Colonic mucosa (tissue), 4 donors: ENCODE results near the gene SH3BP2. TPM values are rescaled to one million over a fixed set of nuclear protein-coding genes. Genes with fewer than 3 reads are reported as not detected.

Experiments used
- DNase-seq: peaks from one replicate; pipeline ENCODE4 v3.0.0-alpha.2; 2020
- H3K27ac ChIP-seq: fragments of 200-600 bp; one replicate; pipeline ENCODE4 v1.8.0; 2021
- H3K27me3 ChIP-seq: fragments of 200-600 bp; one replicate; pipeline ENCODE4 v1.8.0; 2021
- H3K36me3 ChIP-seq: fragments of 200-600 bp; one replicate; pipeline ENCODE4 v1.8.0; 2021
- H3K4me1 ChIP-seq: fragments of 200-600 bp; one replicate; pipeline ENCODE4 v1.8.0; 2021; ENCODE audit warnings: mild to moderate bottlenecking
- H3K4me3 ChIP-seq: fragments of 200-600 bp; one replicate; pipeline ENCODE4 v1.8.0; 2021
- H3K9ac ChIP-seq, 2 donors: one replicate each; pipeline ENCODE4 v1.7.0; 2013; ENCODE audit warnings: control low read depth in 2 of 2, low read depth in 2 of 2, low read length in 2 of 2
- H3K9me3 ChIP-seq: fragments of 200-600 bp; one replicate; pipeline ENCODE4 v1.8.0; 2021
- CTCF ChIP-seq: fragments of 200-600 bp; IDR thresholded peaks from one replicate; pipeline ENCODE4 v1.8.0; 2022; ENCODE audit warnings: antibody characterized with exemption, mild to moderate bottlenecking
- intact Hi-C: fragments of 100-400 bp; cut with DNase I; formaldehyde crosslinking; loops from one replicate; pipeline ENCODE4 v1.14.1; 2022
- total RNA-seq, 2 donors: library from RNA; stranded (reverse); fragmentation: NEBNext Ultra II Directional in 1 of 2; extraction: Animal tissue kit (Norgen Biotek cat#: 25700) in 1 of 2; gene quantifications; one replicate each; pipeline ENCODE4 v1.2.1, GENCODE V29; 2021
- donor health status: healthy.
- donor health status: DM: no; HTN: no; CAD: no.
- donor health status: DM: no; HTN: no; CAD: no.

Gene SH3BP2
- total RNA-seq, 2 donors from 2014 or later = 62.2 to 70.8 TPM

- no peak for DNase-seq
- no peaks in the 10 kb centered on the region for H3K36me3 ChIP-seq
- intact Hi-C loops = no loop called here
These were observed 30.9 kb downstream of the SH3BP2 start for GRCh38 chr4:2823671-2824328.

GRCh38 chr4:2824329-2824835, 31.5 kb downstream of the SH3BP2 start:
- Histone ChIP-seq H3K4me3 (no peak overlapping the region), H3K4me1 (no peaks in the 10 kb centered on the region), H3K9me3 (no peaks in the 10 kb centered on the region), H3K27me3 (no peaks in the 10 kb centered on the region), H3K27ac (no peak overlapping the region), H3K36me3 (no peaks in the 10 kb centered on the region), H3K9ac (no peak overlapping the region)
- intact Hi-C loops = no loop called here
- DNase-seq = no peak
- TF ChIP-seq CTCF = no peak

More at GRCh38 chr4:2823671-2824328, 30.9 kb downstream of the SH3BP2 start:
- Histone ChIP-seq H3K9ac (no peak overlapping the region), H3K4me1 (no peaks in the 10 kb centered on the region), H3K4me3 (no peak overlapping the region), H3K27ac (no peak overlapping the region), H3K27me3 (no peaks in the 10 kb centered on the region), H3K9me3 (no peaks in the 10 kb centered on the region)
- TF ChIP-seq CTCF = no peak

GRCh38 chr4:2824836-2825381, 32.0 kb downstream of the SH3BP2 start:
- intact Hi-C loops = no loop called here
- Histone ChIP-seq H3K4me1 (no peaks in the 10 kb centered on the region), H3K27ac (no peak overlapping the region), H3K9ac (no peak overlapping the region), H3K27me3 (no peaks in the 10 kb centered on the region), H3K4me3 (no peak overlapping the region), H3K9me3 (no peaks in the 10 kb centered on the region), H3K36me3 (peaks cover under 1% of the 10 kb centered on the region)
- no peak for TF ChIP-seq CTCF
- no peak for DNase-seq

- no peaks in the 10 kb centered on the region for H3K9me3 ChIP-seq
- intact Hi-C loops = no loop called here
- no peak for TF ChIP-seq CTCF
- H3K36me3 ChIP-seq = peaks cover 4% of the 10 kb centered on the region
- no peaks in the 10 kb centered on the region for H3K27me3 ChIP-seq
- H3K4me1 ChIP-seq = no peaks in the 10 kb centered on the region
- H3K4me3 ChIP-seq = no peak overlapping the region
- no peak for DNase-seq
- no peak overlapping the region for H3K27ac ChIP-seq
- no peak overlapping the region for H3K9ac ChIP-seq
These were observed 32.9 kb downstream of the SH3BP2 start for GRCh38 chr4:2825740-2826139.

GRCh38 chr4:2827071-2827873, 34.4 kb downstream of the SH3BP2 start:
- H3K4me3 ChIP-seq = no peak overlapping the region
- H3K9ac ChIP-seq = no peak overlapping the region
- TF ChIP-seq CTCF = no peak
- no peaks in the 10 kb centered on the region for H3K4me1 ChIP-seq
- H3K36me3 ChIP-seq = peaks cover 11% of the 10 kb centered on the region
- no peaks in the 10 kb centered on the region for H3K27me3 ChIP-seq
- H3K9me3 ChIP-seq = no peaks in the 10 kb centered on the region
- no peak overlapping the region for H3K27ac ChIP-seq
- intact Hi-C loops = no loop called here
- DNase-seq = no peak
